GM21786 (cell line): ENCODE results near the gene ZYG11B.
"Not testable (repeated sequence)": the region's sequence is repeated elsewhere in the genome, so short reads cannot be mapped to it uniquely, and the experiment has no call there.

Source experiments
- ATAC-seq: cut with Tn5 transposase; IDR thresholded peaks from one replicate; pipeline ENCODE4 v1.9.1; 2021; ENCODE audit not compliant: unreplicated experiment

ZYG11B gene

DNA sequence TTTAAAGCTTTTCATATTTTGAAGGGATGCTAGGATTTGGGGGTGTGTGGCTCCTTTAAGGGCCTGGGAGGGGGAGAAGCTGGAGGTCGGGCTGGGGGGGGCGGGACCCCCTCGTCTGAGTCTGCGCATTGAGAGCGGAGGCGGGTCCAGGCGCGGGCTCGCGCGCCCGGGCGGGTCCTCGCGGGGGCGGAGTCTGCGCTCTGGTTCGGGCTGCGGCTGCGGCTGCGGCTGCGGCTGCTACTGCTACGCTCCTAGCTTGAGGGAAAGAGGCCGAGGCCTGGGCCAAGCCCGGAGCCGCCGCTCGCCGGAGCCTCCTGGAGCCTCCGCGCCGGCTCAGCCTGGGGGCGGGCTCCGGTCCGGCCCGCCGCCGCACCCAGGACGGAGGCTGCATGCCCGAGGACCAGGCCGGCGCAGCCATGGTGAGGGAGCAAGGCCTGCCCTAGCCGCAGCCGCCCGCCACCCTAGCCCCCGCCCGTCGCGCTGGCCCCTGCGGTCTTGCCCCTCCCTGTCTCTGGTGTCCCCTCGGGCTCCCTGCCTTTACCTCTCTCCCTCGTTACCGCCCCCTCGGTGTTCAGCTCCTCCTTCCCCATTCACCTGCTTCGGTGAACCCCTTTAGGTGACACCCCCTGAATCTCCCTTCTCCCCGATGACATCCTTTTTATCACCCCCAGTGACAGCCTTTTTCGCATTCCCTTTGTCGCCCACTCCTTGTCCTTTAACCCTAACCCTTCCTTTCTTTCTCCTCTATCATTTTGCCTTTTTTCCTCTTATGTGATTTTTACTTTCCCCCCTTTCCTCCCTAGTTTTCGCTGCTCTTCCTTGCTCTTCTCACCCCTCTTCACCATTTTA, at the start of gene ZYG11B:
ZYG11B (plus strand) TSS at position 189 of the 849 bp plus-strand sequence; CDS start at position 390, 201 bp downstream.
- peak; percentile 91 for ATAC-seq

DNA sequence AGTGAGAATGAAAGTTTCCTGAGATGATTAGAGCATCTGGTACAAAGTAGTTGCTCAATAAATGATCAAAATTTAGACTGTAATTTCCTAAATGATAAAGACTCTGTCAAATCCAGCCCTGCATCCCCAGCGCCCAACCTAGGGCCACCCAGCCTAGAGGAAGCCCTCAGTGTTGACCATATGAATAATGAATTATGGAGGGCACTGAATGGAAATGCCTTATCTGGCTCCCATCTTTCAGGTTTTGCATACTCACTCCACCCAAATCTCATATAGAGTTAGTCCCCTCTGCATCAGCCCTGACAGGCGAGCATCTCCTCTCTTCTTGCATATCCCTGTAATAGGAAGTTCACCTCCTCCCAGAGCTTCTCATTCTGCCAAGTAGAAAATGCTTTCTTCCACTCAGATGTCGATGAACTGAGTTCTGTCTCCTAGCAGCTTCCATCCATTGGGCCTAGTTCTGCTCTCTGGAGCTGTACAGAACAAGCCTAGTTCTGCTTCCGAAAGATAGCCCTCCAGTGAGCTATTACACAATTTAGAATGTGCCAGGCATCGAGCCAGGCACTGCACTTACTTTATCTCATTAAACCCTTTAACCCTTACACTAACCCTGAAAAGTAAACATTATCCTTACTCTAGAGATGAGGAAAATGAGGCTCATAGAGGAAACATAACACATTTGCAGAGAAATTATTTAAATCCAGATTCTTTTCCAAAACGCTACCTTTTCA, 49.0 kb upstream of the ZYG11B start:
- no peak for ATAC-seq

DNA sequence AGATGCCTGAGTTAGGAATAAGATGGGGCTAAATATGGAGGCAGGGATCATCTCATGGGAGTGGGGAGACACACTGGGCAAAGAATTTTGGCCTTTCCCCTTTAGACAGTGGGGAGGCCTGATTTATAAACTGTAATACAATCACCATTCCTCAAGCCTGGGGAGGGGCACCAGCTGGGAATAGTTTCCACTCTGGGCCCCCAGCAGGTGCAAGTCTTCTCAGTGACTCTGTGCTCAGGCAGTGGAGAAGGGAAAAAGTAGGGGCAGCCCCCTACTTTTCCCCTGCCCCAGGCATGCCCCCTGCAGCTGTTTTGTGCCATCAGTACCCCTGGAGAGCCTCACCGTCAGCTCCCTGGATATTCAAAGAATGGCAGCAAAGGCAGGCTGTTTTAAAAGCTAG, 47.2 kb upstream of the ZYG11B start:
- ATAC-seq = no peak

DNA sequence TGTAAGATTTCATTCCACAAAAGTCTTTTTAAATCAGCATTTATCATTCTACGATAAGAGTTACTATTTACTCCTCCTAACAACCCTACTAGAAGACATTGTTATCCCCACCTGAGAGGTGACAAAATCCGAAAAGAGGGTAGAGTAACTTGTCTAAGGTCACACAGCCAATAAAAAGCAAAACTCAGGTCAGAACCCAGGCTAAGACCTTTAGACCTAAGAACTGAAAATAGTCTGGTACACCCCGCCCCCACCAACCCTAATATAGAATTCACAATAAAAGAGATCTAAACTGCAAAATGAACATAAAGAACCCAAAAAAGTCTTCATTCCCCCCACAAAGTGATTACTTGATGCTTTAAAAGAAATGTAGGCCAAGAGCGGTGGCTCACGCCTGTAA, 46.8 kb upstream of the ZYG11B start:
- ATAC-seq = no peak

DNA sequence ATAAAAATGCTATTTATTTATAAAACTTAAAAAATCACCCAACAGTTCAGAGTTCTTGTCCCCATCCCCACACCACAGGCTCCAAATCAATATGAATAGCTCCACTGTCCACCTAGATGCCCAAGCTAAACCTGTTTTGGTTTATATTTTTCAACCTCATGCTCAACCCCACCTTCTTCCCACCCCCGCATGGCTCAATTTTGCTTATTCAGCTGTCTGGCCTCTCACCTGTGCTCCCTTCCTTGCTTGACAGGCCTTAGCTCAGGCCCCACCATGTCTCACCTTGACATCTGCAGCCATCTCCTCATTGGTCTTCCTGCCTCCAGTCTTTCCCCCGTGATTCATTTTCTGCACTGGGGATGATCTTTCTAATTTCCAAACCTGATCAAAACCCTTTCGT, 45.9 kb upstream of the ZYG11B start:
- ATAC-seq = no peak

DNA sequence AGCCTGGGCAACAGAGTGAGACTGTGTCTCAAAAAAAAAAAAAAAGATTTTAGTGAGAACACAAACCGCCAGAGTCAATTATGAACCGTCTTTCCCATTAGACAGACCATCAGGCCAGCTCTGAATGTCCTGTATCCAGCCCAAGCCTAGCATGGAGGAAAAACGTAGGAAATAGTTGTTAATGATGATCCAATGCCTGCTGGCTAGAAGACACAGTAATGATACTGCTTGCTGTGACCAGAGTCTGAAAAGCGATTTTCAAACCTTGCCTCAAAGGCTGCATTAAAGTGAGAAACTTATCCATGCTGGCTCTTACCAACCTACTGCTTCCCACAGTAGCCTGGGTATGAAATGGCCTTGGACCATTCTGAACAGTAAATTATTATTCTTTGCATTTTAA, 45.1 kb upstream of the ZYG11B start:
- ATAC-seq = no peak

DNA sequence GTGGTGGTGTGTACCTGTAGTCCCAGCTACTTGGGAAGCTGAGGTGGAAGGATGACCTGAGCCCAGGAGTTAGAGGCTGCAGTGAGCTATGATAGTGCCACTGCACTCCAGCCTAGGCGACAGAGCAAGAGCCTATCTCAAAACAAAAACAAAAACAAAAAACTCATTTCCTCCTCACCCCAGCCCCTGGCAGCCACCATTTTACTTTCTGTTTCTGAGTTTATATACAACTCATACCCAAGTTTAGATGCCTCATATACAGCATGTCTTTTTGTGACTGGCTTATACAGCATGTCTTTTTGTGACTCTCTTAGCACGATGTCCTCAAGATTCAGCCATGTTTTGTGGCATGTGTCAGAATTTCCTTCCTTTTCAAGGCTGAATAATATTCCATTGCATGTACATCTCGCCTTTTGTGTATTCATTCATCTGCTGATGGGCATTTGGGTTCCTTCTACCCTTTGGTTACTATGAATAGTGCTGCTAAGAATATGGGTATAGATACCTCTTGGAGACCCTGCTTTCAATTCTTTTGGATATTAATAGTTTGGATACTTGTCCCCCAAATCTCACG, 42.8 kb upstream of the ZYG11B start:
- ATAC-seq = no peak

DNA sequence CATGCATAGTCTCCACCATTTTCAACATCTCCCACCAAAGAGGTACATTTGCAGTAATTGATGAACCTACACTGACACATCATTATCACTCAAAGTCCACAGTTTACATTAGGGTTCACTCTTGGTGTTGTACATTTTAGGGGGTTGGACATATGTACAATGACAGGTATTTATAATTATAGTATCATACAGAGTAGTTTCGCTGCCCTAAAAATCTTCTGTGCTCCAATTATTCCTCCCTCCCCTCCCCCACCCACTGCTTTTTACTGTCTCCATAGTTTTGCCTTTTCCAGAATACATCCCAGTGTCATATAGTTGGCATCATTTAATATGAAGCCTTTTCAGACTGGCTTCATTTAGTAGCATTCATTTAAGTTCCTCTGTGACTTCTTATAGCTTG, 41.7 kb upstream of the ZYG11B start:
- no peak for ATAC-seq

DNA sequence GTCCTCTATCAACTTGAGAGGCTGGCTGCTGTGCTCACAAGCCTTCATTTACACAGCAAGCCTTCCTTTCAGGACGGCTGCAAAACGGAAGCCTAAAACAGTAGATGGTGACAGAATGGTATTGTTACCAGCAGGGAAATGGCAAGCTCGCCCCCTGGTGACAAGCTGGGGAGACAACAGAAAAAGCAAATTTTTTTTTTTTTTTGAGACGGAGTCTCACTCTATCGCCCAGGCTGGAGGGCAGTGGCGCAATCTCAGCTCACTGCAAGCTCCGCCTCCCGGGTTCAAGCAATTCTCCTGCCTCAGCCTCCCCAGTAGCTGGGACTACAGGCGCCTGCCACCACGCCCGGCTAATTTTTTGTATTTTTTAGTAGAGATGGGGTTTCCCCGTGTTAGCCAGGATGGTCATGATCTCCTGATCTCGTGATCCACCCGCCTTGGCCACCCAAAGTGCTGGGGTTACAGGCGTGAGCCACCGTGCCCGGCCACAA, 39.9 kb upstream of the ZYG11B start:
- ATAC-seq = peak; percentile 66

DNA sequence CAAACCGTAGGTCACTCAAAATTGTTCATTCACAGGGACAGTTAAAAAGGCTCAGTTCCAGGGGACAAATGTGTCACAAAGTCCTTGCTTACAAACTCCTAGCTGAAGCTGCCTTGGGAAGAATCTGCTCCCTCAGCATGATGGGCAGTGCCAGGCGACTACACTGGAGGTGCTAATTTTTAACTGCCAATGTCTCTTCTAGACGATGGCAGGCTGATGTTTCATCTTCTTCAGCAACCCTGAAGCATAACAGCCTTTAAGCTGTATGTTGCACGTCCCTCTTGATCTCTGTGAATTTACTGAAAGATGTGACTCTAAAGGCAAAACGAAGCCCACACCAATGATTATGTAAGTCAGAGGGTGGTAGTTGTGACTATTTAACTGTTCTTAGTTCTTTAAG, 39.4 kb upstream of the ZYG11B start:
- ATAC-seq = no peak

DNA sequence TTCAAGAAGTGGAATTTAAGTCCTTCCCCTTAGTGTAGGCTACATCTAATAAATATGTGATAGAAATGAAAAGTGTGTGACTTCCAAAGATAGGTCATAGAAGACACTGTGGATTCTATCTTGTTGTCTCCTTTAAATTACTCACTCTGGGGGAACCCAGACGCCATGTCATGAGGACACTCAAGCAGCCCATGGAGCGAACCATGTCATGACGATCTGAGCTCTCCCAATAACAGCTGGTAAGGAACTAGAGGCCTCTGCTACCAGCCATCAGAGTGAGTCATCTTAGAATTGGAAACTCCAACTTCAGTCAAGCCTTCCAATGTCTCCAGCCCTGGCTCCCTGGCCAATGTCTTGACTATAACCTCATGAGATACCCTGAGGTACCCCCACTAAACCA, 34.4 kb upstream of the ZYG11B start:
- no peak for ATAC-seq

DNA sequence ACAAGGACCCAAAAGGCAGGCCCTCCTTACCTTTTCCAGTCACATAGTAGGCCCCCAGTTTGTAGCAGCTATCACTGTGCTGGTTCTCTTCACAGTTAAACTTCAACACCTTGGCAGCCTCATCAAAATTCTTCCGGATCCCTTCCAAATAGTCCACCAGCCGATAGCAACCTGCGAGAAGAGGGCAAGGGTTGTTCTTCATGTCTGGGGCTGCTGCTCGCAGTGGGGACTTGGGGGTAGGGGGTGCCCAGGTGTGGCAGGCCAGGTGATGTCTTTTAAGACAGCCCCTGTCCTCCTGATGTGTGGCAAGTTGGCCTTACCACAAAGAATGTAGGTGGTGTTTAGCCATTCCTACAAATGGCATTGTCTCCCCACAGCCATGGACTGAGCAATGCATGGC, 33.6 kb upstream of the ZYG11B start:
- no peak for ATAC-seq

DNA sequence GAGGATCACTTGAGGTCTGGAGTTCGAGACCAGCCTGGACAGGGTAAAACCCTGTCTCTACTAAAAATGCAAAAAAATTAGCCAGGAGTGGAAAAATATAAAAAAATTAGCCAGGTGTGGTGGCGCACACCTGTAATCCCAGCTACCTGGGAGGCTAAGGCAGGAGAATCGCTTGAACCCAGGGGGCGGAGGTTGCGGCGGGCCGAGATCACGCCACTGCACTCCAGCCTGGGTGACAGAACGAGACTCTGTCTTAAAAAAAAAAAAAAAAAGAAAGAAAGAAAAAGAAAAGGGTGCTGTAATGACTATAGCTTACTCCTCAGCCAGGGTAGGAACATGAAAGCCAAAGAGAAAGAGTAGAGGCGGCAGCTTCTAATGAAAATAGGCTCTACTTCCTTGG, 32.9 kb upstream of the ZYG11B start:
- not testable (repeated sequence) for ATAC-seq

DNA sequence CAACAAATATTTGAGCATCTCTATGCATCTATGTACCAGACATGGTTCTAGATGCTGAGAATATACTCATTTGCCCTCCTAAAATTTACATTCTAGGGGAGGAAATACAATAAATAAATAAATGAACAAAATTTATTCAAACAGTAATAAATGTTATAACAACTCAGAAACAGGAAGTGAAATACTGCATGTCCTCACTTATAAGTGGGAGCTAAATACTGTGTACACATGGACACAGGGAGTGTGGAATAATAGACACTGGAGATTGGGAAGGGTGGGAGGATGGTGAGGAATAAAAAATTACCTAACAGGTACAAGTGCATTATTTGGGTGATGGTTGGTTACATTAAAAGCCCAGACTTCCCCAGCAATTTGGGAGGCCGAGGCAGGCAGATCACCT, 32.4 kb upstream of the ZYG11B start:
- ATAC-seq = no peak

DNA sequence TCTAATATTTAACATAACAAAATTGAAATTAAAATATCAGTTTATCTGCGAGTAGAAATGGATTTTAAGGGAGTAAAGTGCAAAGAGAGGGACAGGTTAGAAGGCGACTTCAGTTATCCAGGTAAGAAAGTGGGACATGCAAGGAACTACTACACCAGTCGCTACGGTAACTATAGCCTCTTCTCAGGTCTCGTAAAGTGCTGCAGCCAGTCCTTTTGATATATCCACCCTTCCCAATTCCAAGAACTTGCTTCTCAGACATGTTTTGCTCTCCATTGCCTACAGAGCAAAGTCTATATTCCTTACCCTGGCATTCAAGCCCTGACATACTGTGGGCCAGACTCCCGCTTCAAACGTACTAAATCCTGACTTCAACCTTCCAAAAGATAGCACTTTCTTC, 30.6 kb upstream of the ZYG11B start:
- ATAC-seq = no peak

DNA sequence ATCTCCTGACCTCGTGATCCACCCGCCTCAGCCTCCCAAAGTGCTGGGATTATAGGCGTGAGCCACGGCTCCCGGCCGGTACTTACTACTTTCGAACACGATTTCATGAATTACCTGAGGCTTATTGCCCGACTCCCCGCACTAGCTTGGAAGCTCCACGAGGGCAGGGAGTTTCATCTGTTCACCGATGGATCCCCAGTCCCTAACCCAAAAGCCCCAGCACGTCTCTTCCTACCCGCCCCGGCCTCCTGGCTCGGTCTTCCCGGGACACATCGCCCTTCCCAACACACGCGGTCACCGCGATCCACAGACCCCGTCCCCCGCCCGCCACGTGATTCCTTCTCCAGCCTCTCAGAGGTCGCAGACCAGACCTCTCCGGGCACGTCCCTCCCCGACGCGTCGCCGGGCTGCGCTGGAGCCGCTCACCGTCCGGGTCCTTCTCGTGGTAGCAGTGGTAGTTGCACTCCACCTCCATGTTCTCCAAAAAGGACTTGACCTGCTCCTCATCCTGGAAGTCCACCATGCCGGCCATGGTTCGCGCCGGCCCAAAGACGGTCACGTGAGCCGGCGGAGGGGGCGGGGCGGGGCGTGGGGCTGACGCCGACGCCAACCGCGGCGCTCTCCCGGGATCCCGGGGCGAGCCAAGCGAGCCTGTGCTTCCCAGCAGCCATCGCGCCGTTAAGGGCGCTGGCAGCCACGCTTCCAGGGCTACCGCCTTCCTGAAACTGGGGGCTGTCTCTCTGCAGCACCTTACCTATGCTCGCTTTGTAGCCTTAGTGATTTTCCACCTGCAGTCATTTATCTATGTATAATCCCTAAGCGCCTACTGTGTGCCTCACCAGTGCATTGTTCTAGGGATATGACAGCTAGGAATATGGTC, 28.2 kb upstream of the ZYG11B start, which contains the start of gene COA7:
COA7 (minus strand) TSS at position 553 of the 880 bp plus-strand sequence; CDS start at position 532, 21 bp downstream.
- ATAC-seq = peak; percentile 52

DNA sequence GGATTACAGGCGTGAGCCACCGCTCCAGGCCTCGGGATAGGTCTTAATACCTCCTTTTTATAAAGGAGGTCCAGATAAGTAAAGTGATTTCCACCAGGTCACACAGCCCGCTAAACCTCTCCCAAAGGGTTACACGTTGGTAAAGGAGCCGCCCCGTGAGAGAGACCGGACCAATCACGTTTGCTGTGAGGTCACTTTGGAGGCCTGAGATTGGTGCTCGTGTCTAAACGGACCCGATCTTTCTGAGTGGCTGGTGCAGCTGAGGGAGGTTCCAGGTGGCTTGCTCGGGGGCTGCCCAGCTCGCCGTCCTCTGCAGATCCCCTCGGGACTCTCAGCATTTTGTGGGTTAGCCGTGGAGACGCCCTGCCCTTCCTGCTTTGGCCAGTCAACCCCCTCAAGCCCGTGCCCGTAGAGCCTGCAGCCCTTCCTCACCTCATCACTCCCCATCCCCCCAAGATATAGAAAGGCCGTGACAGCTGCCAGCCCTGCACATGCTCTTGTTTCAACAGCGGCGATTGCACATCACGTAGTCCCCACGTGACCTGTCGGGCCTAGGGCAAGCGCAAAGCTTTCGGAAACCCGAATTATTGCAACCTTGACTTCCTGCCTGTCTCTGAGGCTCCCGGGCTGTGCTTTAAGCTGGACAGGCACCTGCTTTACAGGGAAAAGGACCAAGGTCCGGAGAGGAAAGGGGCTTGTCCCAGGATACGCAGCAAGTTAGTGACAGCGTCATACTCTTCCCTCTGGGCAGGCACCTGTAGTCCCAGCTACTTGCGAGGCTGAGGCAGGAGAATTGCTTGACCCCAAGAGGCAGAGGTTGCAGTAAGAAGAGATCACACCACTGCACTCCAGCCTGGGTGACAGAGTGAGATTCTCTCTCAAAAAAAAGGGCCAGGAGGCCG, 23.1 kb upstream of the ZYG11B start:
- peak; percentile 86 for ATAC-seq

DNA sequence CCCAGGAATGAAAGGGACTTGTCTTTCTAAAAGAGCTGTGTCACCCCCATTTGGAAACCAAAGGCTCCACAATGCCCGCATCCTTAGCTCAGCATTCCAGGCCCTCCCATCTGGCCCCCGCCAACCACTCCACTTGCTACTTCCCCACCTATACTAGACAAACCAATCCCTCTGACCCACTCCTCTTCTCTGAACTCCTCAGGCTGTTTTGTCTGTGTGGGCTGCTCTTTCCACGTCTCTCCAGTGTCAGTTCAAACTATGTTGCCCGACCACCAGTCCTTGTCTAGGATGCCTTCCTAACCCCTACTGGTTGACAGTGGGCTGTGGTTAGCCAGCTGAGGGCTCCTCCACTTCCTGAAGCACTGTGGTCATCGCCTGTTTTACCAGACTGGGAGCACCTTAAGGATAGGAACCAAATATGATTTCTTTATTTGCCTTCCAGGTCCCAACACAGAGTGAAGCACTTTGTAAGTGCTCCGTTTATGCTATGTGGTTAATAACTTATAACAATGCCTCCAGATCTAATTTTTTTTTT, 20.1 kb upstream of the ZYG11B start:
- ATAC-seq = no peak
